Measurements from ENCODE around the gene KLHL1. TPM values are rescaled to one million over a fixed set of nuclear protein-coding genes. Genes with fewer than 3 reads are reported as not detected.

KLHL1 gene
- total and polyA plus RNA-seq, 2 of the 4 experiments (the other 2 are of a cell fraction): not detected

DNA sequence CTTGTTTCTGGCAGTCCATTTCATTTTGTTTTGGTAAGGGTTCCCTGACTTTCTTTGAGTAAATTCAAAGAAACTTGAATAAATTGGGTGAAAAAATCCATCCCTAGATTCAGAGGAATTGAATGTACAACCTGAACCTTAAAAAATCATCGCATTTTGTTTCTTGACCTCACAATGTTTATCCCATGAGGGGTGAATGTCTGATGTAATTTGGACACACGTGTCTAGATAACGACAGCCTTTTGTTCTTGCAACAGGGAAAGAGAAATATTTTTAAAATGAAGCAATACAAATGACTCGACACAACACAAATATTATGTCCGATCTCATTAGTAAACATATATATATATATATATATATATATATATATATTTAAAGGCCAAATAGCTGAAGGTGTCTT, 453.9 kb downstream of the KLHL1 start:
- Histone ChIP-seq H3K27me3 (ENCODE audit: control insufficient read depth, insufficient read depth, low read length) (no peaks in the 10 kb centered on the region), H3K36me3 (ENCODE audit: control insufficient read depth, insufficient read depth, low read length) (no peaks in the 10 kb centered on the region), H2AK9ac (replicated peaks; ENCODE audit: low read depth, low read length, poor library complexity) (no peak overlapping the region), H2BK120ac (ENCODE audit: low read depth, low read length) (no peak overlapping the region), H3K9ac (ENCODE audit: low read depth, low read length) (no peak overlapping the region), H2BK20ac (ENCODE audit: low read depth, low read length) (no peak overlapping the region), H4K91ac (ENCODE audit: insufficient read depth, low read depth, low read length) (no peak overlapping the region), H3K14ac (replicated peaks; ENCODE audit: low read depth, low read length) (no peak overlapping the region), H2BK15ac (ENCODE audit: low read depth, low read length) (no peak overlapping the region), H3K4me2 (ENCODE audit: low read depth, low read length) (no peak overlapping the region), H4K5ac (ENCODE audit: low read depth, low read length) (no peak overlapping the region), H2AK5ac (ENCODE audit: low read depth, low read length) (no peak overlapping the region), H3K56ac (ENCODE audit: extremely low read depth, insufficient read depth, low read length) (no peak overlapping the region), H3K4me3 (ENCODE audit: insufficient read depth, low read depth, low read length) (no peak overlapping the region), H2BK5ac (ENCODE audit: low read depth, low read length, poor library complexity, severe bottlenecking) (no peak overlapping the region), H3K4me1 (ENCODE audit: control insufficient read depth, insufficient read depth, low read length) (no peaks in the 10 kb centered on the region), H4K20me1 (ENCODE audit: insufficient read depth, low read length) (no peaks in the 10 kb centered on the region), H2AFZ (replicated peaks; ENCODE audit: low read length, poor library complexity) (no peak overlapping the region), H3K79me1 (ENCODE audit: low read depth in 1 of 2, low read length in 2 of 2) (no peaks in the 10 kb centered on the region), H3K9me3 (ENCODE audit: control insufficient read depth, insufficient read depth, low read length) (peaks cover 4% of the 10 kb centered on the region; the same call in 1 of the 2 replicates), H3K23ac (ENCODE audit: low read depth, low read length) (no peak overlapping the region), H4K8ac (ENCODE audit: low read depth in 2 of 2, low read length in 2 of 2) (no peak overlapping the region), H3K4ac (ENCODE audit: low read depth, low read length) (no peak overlapping the region), H3K18ac (ENCODE audit: low read depth, low read length) (no peak overlapping the region), H3K27ac (ENCODE audit: insufficient read depth, low read length) (no peak overlapping the region), H3K9me1 (ENCODE audit: insufficient read depth, low read length) (no peaks in the 10 kb centered on the region)
- POLR2A ChIA-PET (ENCODE audit: unreplicated experiment): no interaction called here
- WGBS, 2 experiments (ENCODE audit: extremely low coverage in 2 of 2, insufficient read length in 1 of 2): no CpG with 5 or more reads among the region's 5 CpGs
- DNase-seq: no peak
- intact Hi-C loops (cut with micrococcal nuclease): no loop called here
- no peak for ATAC-seq (ENCODE audit: low read depth)
- CTCF ChIA-PET: no interaction called here
- BruUV-seq (replicated peaks): no TSS peak
- dilution Hi-C loops (cut with HindIII; ENCODE audit: low sequenced_read_pairs, unreplicated experiment): no loop called here
- in situ Hi-C loops (cut with MboI; ENCODE audit: low sequenced_read_pairs): no loop called here
- TF ChIP-seq NFE2L2 (IDR thresholded peaks at IDR 0.05; ENCODE audit: low read depth, low read length) (no peak), CEBPB (IDR thresholded peaks at IDR 0.05; ENCODE audit: low read depth, low read length) (no peak), RAD21 (IDR thresholded peaks at IDR 0.05; ENCODE audit: low read length) (no peak), SMC3 (IDR thresholded peaks at IDR 0.05; ENCODE audit: low read depth, low read length) (no peak), POLR2A (IDR thresholded peaks at IDR 0.05; ENCODE audit: low read depth, low read length) (no peak), BHLHE40 (IDR thresholded peaks at IDR 0.05; ENCODE audit: low read depth, low read length) (no peak), MAFK (IDR thresholded peaks at IDR 0.05; ENCODE audit: low read depth, low read length) (no peak), FOS (IDR thresholded peaks at IDR 0.05; ENCODE audit: low read depth, low read length) (no peak)
- TF ChIP-seq, protein P1, sequence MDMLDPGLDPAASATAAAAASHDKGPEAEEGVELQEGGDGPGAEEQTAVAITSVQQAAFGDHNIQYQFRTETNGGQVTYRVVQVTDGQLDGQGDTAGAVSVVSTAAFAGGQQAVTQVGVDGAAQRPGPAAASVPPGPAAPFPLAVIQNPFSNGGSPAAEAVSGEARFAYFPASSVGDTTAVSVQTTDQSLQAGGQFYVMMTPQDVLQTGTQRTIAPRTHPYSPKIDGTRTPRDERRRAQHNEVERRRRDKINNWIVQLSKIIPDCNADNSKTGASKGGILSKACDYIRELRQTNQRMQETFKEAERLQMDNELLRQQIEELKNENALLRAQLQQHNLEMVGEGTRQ (IDR thresholded peaks at IDR 0.05; ENCODE audit: low read depth, low read length): no peak

Small RNAs within 50 kb of the gene (microRNA-seq; reads per million reads assigned to microRNA genes)
- gene RNY3P10 (ENCODE audit: insufficient read depth, insufficient read length): not detected

Small RNAs within 50 kb of the gene (small RNA-seq; reads per million reads assigned to genes)
- 0 to 0.08 (median 0) reads per million in 5 experiments for gene RNY3P10

Other genes starting within 250 kb of the KLHL1 start
- gene ATXN8OS, start 626 bp downstream of the KLHL1 start, total RNA-seq (2012; rRNA removed): not detected in 2 replicates
- gene ATXN8OS, start 626 bp downstream of the KLHL1 start, polyA plus RNA-seq (2012; rRNA removed): not detected in 2 replicates